Upper lobe of right lung (tissue), 1 donor: ENCODE data around the gene EREG. TPM values are rescaled to one million over a fixed set of nuclear protein-coding genes. Genes with fewer than 3 reads are reported as not detected.

Experiments
- ATAC-seq: fragments of 200-7000 bp; cut with Tn5 transposase; one replicate; pipeline ENCODE4 v1.9.1; 2020; ENCODE audit warnings: mild to moderate bottlenecking, moderate library complexity
- DNase-seq: peaks from one replicate; pipeline ENCODE4 v3.0.0-alpha.2; 2020
- H3K27ac ChIP-seq: fragments of 200-600 bp; one replicate; pipeline ENCODE4 v1.8.0; 2022
- H3K27me3 ChIP-seq: fragments of 200-600 bp; one replicate; pipeline ENCODE4 v1.8.0; 2022; ENCODE audit warnings: mild to moderate bottlenecking
- H3K36me3 ChIP-seq: fragments of 200-600 bp; one replicate; pipeline ENCODE4 v1.8.0; 2022
- H3K4me1 ChIP-seq: fragments of 200-600 bp; one replicate; pipeline ENCODE4 v1.8.0; 2022
- H3K4me3 ChIP-seq: fragments of 200-600 bp; one replicate; pipeline ENCODE4 v1.8.0; 2022; ENCODE audit warnings: mild to moderate bottlenecking
- H3K9me3 ChIP-seq: fragments of 200-600 bp; one replicate; pipeline ENCODE4 v1.8.0; 2022
- CTCF ChIP-seq: fragments of 200-600 bp; IDR thresholded peaks from one replicate; pipeline ENCODE4 v1.8.0; 2022; ENCODE audit warnings: antibody characterized with exemption
- intact Hi-C: fragments of 100-400 bp; cut with DNase I; formaldehyde crosslinking; loops from one replicate; pipeline ENCODE4 v1.11.0; 2022
- total RNA-seq: library from RNA; stranded (reverse); fragmentation: NEBNext Ultra II Directional; extraction: Animal tissue kit (Norgen Biotek cat#: 25700); gene quantifications from one replicate; pipeline ENCODE4 v1.2.1, GENCODE V29; 2021
- donor health status: DM: no; HTN: yes; CAD: no; lungs with severe emphysema.

The EREG gene
- total RNA-seq, 1 donor from 2014 or later = 0.69 TPM

GRCh38 chr4:74365761-74366160 lies 816 bp downstream of the EREG start:
- no peak for TF ChIP-seq CTCF
- DNase-seq (peak; percentile 49), ATAC-seq (peak; percentile 37)
- peak overlapping the region; percentile 37 for H3K4me3 ChIP-seq
- H3K4me1 ChIP-seq = peaks cover 11% of the 10 kb centered on the region
- no peaks in the 10 kb centered on the region for H3K36me3 ChIP-seq
- peaks cover 27% of the 10 kb centered on the region for H3K27me3 ChIP-seq
- intact Hi-C loops = no loop called here
- no peak overlapping the region for H3K27ac ChIP-seq
- no peaks in the 10 kb centered on the region for H3K9me3 ChIP-seq

- Histone ChIP-seq H3K4me1 (peaks cover 11% of the 10 kb centered on the region), H3K36me3 (no peaks in the 10 kb centered on the region), H3K27ac (no peak overlapping the region), H3K4me3 (no peak overlapping the region), H3K9me3 (no peaks in the 10 kb centered on the region), H3K27me3 (peaks cover 27% of the 10 kb centered on the region)
- ATAC-seq = no peak
- no peak for DNase-seq
- TF ChIP-seq CTCF = no peak
- intact Hi-C loops = no loop called here
Measured at GRCh38 chr4:74366367-74366911, 1.5 kb downstream of the EREG start.

GRCh38 chr4:74367656-74368290 lies 2.8 kb downstream of the EREG start:
- intact Hi-C loops = no loop called here
- no peak for TF ChIP-seq CTCF
- no peak for ATAC-seq

GRCh38 chr4:74368596-74368995 lies 3.7 kb downstream of the EREG start:
- H3K36me3 ChIP-seq = no peaks in the 10 kb centered on the region
- H3K27me3 ChIP-seq = peaks cover 27% of the 10 kb centered on the region
- peaks cover 11% of the 10 kb centered on the region for H3K4me1 ChIP-seq
- ATAC-seq (no peak), DNase-seq (no peak)
- no peak overlapping the region for H3K27ac ChIP-seq
- no peaks in the 10 kb centered on the region for H3K9me3 ChIP-seq
- TF ChIP-seq CTCF = no peak
- H3K4me3 ChIP-seq = no peak overlapping the region
- intact Hi-C loops = no loop called here

More at GRCh38 chr4:74367656-74368290, 2.8 kb downstream of the EREG start:
- peaks cover 11% of the 10 kb centered on the region for H3K4me1 ChIP-seq
- no peaks in the 10 kb centered on the region for H3K36me3 ChIP-seq
- H3K4me3 ChIP-seq = no peak overlapping the region
- peaks cover 27% of the 10 kb centered on the region for H3K27me3 ChIP-seq
- no peaks in the 10 kb centered on the region for H3K9me3 ChIP-seq
- no peak overlapping the region for H3K27ac ChIP-seq
- no peak for DNase-seq

- Histone ChIP-seq H3K27me3 (peaks cover 21% of the 10 kb centered on the region), H3K27ac (no peak overlapping the region), H3K4me3 (no peak overlapping the region), H3K4me1 (peaks cover 9% of the 10 kb centered on the region), H3K36me3 (no peaks in the 10 kb centered on the region), H3K9me3 (no peaks in the 10 kb centered on the region)
- TF ChIP-seq CTCF = no peak
- DNase-seq (no peak), ATAC-seq (no peak)
- intact Hi-C loops = loop anchor here (10.0 kb wide), 1 partner anchor 305 kb away; no protein-coding TSS in a partner anchor
Measured at GRCh38 chr4:74369855-74370254, 4.9 kb downstream of the EREG start.
